GM12864 (cell line): Measurements from ENCODE around the gene FAM118A.

Experiments
- DNase-seq: peaks from one replicate; pipeline ENCODE4 v3.0.0-alpha.2; 2011; ENCODE audit warnings: low read depth
- H3K4me3 ChIP-seq: 2 replicates; pipeline ENCODE4 v1.5.1; 2011; ENCODE audit warnings: mild to moderate bottlenecking, low read depth, low read length, control low read depth
- TF ChIP-seq, protein P1 (sequence below): IDR thresholded peaks from 2 replicates; pipeline ENCODE4 v1.5.1; 2011; ENCODE audit warnings: low read depth, mild to moderate bottlenecking, moderate library complexity, low read length, control low read depth, inconsistent platforms; ENCODE audit errors: missing control alignments

FAM118A gene

DNA sequence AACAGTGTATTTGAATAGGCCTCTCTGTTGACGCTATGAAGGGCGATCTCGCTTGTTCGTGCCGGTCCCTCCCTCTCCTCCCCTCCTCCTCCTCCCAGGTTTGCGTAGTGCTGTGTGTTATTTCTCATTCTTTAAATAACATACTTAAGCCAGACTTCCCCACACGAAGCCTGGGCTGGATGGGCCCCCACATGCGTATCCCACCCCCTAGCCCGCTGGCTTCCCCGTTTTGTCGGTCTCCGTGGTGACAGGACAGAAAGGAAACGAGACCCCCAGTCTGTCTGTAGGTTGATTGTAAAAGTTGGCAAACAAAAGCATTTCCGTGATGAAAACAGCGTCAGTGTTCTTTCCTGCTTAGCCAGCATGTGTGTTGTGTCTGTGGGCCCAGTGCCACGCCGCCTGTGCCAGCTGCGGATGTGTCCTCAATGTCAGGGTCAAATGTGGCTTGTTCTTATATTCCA, 27.3 kb downstream of the FAM118A start:
- no peak for DNase-seq
- TF ChIP-seq, protein P1, sequence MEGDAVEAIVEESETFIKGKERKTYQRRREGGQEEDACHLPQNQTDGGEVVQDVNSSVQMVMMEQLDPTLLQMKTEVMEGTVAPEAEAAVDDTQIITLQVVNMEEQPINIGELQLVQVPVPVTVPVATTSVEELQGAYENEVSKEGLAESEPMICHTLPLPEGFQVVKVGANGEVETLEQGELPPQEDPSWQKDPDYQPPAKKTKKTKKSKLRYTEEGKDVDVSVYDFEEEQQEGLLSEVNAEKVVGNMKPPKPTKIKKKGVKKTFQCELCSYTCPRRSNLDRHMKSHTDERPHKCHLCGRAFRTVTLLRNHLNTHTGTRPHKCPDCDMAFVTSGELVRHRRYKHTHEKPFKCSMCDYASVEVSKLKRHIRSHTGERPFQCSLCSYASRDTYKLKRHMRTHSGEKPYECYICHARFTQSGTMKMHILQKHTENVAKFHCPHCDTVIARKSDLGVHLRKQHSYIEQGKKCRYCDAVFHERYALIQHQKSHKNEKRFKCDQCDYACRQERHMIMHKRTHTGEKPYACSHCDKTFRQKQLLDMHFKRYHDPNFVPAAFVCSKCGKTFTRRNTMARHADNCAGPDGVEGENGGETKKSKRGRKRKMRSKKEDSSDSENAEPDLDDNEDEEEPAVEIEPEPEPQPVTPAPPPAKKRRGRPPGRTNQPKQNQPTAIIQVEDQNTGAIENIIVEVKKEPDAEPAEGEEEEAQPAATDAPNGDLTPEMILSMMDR = no peak
- no peak overlapping the region for H3K4me3 ChIP-seq

DNA sequence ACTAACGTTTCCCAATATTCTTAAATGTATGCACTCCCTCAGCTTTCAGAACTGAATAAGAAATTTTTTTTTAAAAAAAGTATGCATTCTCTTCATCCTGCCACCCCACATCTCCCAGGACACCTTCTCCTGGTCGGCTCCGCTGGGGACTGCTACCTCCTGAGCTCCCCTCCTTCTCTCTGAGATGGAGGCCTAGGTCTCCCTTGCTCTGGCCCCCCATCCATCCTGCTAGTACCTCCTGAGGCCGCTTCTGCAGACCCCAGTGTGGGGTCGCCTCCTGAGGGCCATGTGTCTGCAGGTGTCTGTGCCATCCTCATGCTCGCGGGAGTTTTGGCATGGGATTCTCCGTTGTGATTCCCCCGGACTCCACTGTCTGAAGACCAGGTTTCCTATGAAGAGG, 27.8 kb downstream of the FAM118A start:
- TF ChIP-seq, protein P1 = no peak
- no peak for DNase-seq
- H3K4me3 ChIP-seq = no peak overlapping the region

DNA sequence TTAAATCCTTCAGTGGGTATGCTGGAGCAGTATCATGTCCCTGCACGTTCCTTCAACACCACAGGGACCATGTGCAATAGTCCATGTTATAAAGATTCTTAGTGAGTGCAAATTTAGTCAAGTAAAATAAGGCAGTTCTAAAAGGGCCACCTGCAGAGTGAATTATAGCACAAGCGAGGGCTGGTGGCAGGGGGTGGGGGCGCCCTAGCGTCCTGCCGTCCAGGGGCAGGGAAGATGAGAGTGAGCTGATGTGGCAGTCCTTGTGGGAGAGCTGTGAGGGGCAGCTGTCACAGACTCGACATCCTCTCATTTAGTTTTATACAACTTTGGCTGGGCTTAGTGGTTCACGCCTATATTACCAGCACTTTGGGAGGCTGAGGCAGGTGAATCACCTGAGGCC, 29.1 kb downstream of the FAM118A start:
- TF ChIP-seq, protein P1 = no peak
- no peak for DNase-seq
- no peak overlapping the region for H3K4me3 ChIP-seq

DNA sequence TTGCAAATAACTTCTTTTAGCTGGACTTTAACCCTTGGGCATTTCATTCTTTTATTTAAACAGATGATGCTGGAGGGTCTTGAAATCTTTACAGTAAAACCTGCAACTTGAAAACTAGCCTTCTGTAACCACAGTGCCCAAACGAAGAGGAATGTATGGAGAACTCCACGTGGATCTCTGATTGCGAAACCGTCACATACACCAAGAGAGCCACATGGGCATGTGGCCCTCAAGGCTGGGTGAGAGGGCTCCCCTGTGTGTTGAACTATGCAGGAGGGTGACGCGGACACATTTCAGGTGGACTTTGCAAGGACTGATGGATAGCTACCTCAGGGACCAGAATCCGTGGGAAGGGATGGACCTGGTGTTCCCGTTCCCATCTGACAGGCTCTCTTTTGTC, 30.6 kb downstream of the FAM118A start:
- TF ChIP-seq, protein P1 = no peak
- no peak overlapping the region for H3K4me3 ChIP-seq
- no peak for DNase-seq

DNA sequence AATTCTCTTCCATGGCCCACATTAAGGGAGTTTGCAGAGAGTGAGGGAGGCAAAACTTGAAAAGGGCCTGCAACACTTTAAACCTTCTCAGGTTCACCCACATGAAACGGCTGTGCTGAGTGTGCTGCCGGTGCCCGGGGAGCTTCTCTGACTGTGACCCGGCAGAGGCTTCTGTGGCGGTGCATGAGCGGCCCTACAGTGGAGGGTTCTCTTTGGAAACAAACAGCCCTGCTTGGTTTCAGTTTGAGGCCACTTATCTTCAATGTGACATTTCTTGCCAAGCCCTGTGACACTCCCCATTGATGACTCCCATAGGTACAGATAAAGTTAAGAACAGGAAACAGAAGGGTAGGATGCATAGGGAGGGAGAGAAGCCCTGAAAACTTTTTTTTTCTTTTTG, 31.8 kb downstream of the FAM118A start:
- TF ChIP-seq, protein P1 = no peak
- no peak for DNase-seq
- no peak overlapping the region for H3K4me3 ChIP-seq

DNA sequence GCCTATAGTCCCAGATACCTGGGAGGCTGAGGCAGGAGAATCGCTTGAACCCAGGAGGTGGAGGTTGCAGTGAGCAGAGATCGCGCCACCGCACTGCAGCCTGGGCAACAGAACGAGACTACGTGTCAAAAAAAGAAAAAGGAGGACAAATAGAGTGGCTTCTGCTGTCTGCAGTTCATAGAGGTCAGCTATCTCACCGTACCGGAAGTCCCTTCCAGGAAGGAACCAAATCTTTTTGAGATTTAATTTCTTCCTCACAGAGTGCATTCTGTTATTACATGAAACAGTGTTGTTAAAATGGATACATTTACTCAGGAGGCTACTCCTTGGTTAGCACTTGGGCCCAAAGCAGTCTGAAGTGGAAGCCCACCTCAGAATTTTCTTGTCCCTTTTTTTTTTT, 33.4 kb downstream of the FAM118A start:
- H3K4me3 ChIP-seq = no peak overlapping the region
- TF ChIP-seq, protein P1 = no peak
- DNase-seq = no peak

DNA sequence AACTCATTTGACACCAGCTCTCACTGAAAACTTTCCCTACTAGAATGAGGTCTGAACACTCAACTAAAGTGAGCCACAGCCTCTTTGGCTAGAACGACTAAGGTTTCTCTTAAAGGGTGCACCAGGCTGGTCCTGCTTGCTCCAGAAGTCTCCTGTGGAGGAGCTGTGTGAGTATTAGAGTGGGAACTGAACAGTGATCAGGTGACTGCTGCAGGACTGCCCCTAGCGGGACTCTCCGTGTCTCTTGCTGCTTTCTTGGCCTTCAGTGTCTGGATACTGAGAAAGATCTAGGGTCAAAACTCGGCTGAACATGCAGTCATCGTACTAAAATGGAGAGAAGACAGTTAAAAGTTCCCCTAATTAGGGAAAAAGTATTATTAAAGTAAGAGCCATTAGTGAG, 34.6 kb downstream of the FAM118A start:
- no peak overlapping the region for H3K4me3 ChIP-seq
- no peak for DNase-seq
- TF ChIP-seq, protein P1 = no peak
